Measurements from ENCODE around the gene FAM107B. TPM values are rescaled to one million over a fixed set of nuclear protein-coding genes. Genes with fewer than 3 reads are reported as not detected.

The FAM107B gene
- total RNA-seq, 1 experiment from 2014 or later = 41.3 TPM

DNA sequence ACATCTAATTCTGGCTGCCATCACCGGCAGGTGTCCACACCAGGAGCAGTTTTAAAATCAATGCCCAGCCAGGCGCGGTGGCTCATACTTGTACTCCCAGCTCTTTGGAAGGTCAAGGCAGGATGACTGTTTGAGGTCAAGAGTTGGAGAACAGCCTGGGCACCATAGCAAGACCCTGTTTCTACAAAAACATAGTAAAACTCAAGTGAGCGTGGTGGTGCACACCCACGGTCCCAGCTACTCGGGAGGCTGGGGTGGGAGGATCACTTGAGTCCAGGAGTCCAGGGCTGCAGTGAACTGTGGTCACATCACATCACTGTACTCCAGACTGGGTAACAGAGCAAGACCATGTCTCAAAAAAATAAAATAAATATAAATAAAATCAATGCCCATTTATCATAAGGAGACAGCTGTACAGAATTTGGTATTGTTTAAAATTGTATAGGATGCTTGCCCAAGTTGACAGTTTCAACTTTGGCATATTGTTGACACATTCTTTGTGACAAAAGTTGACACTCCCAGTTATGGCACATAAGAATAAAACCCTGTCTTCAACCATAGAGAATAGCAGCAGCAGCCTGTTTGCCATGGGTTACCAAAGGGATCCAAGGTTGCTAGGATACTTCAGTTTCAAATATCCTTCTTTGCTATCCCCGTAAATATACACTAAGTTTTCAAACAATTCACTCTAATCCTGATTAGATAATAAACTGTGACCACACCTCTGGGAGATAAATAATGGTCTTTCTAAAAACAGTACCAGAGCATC, 193.0 kb downstream of the FAM107B start:
- POLR2A ChIA-PET = no interaction called here
- no peak for DNase-seq (ENCODE audit: unreplicated experiment)
- Mint-ChIP-seq H3K36me3 (ENCODE audit: insufficient read depth, unreplicated experiment) (no peaks in the 10 kb centered on the region), H3K4me1 (ENCODE audit: insufficient read depth, unreplicated experiment) (no peaks in the 10 kb centered on the region), H3K27me3 (ENCODE audit: insufficient read depth, unreplicated experiment) (no peaks in the 10 kb centered on the region), H3K27ac (ENCODE audit: low read depth, unreplicated experiment) (no peak overlapping the region), H3K4me3 (ENCODE audit: unreplicated experiment) (no peak overlapping the region), H3K9me3 (ENCODE audit: unreplicated experiment) (no peaks in the 10 kb centered on the region)
- CTCF ChIA-PET = interaction anchor here (1.2 kb wide), 1 partner anchor 13 kb away, joined by 4 read pairs; no protein-coding TSS in a partner anchor
- TF ChIP-seq, protein P1, sequence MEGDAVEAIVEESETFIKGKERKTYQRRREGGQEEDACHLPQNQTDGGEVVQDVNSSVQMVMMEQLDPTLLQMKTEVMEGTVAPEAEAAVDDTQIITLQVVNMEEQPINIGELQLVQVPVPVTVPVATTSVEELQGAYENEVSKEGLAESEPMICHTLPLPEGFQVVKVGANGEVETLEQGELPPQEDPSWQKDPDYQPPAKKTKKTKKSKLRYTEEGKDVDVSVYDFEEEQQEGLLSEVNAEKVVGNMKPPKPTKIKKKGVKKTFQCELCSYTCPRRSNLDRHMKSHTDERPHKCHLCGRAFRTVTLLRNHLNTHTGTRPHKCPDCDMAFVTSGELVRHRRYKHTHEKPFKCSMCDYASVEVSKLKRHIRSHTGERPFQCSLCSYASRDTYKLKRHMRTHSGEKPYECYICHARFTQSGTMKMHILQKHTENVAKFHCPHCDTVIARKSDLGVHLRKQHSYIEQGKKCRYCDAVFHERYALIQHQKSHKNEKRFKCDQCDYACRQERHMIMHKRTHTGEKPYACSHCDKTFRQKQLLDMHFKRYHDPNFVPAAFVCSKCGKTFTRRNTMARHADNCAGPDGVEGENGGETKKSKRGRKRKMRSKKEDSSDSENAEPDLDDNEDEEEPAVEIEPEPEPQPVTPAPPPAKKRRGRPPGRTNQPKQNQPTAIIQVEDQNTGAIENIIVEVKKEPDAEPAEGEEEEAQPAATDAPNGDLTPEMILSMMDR (IDR thresholded peaks at IDR 0.05; ENCODE audit: unreplicated experiment) = no peak
- intact Hi-C loops (cut with micrococcal nuclease) = no loop called here
- no TSS peak for BruUV-seq (replicated peaks)

DNA sequence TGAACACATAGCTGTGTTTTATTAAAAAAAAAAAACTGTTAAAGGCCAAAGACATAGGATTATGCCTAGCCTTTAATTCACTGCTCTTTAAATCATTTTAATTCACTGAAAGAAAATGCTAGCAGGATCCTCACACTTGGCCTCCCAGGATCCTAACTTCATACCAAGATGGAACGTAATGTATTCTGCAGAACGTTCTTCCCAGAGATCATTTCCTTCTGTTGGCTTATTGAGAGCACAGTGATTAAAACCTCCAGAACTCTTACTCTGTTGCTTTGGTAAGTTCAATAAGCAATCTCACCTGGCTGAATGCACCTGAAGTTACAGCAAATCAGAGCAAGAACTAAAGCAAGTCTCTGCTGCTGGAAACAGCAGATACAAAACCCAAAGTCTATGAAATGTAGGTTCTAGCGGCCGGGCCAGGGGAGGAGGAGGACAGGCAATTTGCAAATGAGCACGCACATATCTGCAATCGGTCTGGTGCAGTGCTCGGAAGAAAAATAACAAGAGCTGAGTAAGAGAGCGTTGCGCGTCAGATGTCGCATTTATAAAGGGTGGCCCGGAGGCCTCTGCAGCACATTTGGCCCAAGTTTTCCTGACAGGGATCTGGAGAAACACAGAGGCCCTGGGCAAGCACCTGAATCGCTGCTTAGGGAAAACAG, 193.9 kb downstream of the FAM107B start:
- H3K36me3 Mint-ChIP-seq (ENCODE audit: insufficient read depth, unreplicated experiment) = no peaks in the 10 kb centered on the region
- ChIA-PET CTCF (interaction anchor here (1.2 kb wide), 1 partner anchor 14 kb away, joined by 4 read pairs; no protein-coding TSS in a partner anchor), POLR2A (no interaction called here)
- TF ChIP-seq, protein P1 (IDR thresholded peaks at IDR 0.05; ENCODE audit: unreplicated experiment) = no peak
- BruUV-seq (replicated peaks) = no TSS peak
- no peaks in the 10 kb centered on the region for H3K27me3 Mint-ChIP-seq (ENCODE audit: insufficient read depth, unreplicated experiment)
- H3K4me3 Mint-ChIP-seq (ENCODE audit: unreplicated experiment) = no peak overlapping the region
- no peak for DNase-seq (ENCODE audit: unreplicated experiment)
- H3K27ac Mint-ChIP-seq (ENCODE audit: low read depth, unreplicated experiment) = no peak overlapping the region
- intact Hi-C loops (cut with micrococcal nuclease) = no loop called here
- H3K9me3 Mint-ChIP-seq (ENCODE audit: unreplicated experiment) = no peaks in the 10 kb centered on the region
- no peaks in the 10 kb centered on the region for H3K4me1 Mint-ChIP-seq (ENCODE audit: insufficient read depth, unreplicated experiment)

DNA sequence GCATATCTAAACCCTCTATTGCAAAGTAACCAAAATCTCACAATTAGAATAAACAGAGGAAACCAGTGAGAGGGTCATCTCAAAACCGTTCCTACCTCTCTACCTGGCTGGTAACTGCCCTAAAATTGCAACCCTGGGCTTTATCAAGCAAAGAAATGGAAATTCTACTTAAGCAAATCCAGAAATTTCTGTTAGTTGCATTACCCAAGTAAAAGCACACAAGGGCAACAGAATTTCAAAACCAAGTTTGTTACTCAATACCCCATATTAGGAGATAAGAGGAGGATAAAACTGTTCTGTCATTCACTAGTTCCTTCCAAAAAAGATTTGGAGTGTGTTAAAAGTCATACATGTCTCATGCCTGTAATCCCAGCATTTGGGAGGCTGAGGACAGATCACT, 195.3 kb downstream of the FAM107B start:
- no peak for DNase-seq (ENCODE audit: unreplicated experiment)
- H3K36me3 Mint-ChIP-seq (ENCODE audit: insufficient read depth, unreplicated experiment) = no peaks in the 10 kb centered on the region

More for the DNA sequence above, 195.3 kb downstream of the FAM107B start:
- intact Hi-C loops (cut with micrococcal nuclease) = no loop called here
- TF ChIP-seq, protein P1 (IDR thresholded peaks at IDR 0.05; ENCODE audit: unreplicated experiment) = no peak
- CTCF ChIA-PET = interaction anchor here (0.6 to 1.1 kb wide), 5 partner anchors 11 to 1108 kb away, joined by 3 to 4 read pairs (median 3); no protein-coding TSS in a partner anchor
- no peaks in the 10 kb centered on the region for H3K27me3 Mint-ChIP-seq (ENCODE audit: insufficient read depth, unreplicated experiment)
- H3K9me3 Mint-ChIP-seq (ENCODE audit: unreplicated experiment) = no peaks in the 10 kb centered on the region
- no TSS peak for BruUV-seq (replicated peaks)
- H3K4me3 Mint-ChIP-seq (ENCODE audit: unreplicated experiment) = no peak overlapping the region
- H3K4me1 Mint-ChIP-seq (ENCODE audit: insufficient read depth, unreplicated experiment) = no peaks in the 10 kb centered on the region
- POLR2A ChIA-PET = no interaction called here
- H3K27ac Mint-ChIP-seq (ENCODE audit: low read depth, unreplicated experiment) = no peak overlapping the region
